Omental fat pad (tissue), 4 donors: ENCODE measurements around the gene COL26A1. TPM values are rescaled to one million over a fixed set of nuclear protein-coding genes. Genes with fewer than 3 reads are reported as not detected.

Experiments used
- ATAC-seq: fragments of 150-250 bp; one replicate; pipeline ENCODE4 v1.9.1; 2016; ENCODE audit warnings: mild to moderate bottlenecking, moderate library complexity; ENCODE audit not compliant: low FRiP score
- DNase-seq: peaks from one replicate; pipeline ENCODE4 v3.0.0-alpha.2; 2019; ENCODE audit warnings: low spot score
- CTCF ChIP-seq, 3 donors: fragments of 450-650 bp; IDR thresholded peaks; one replicate each; pipeline ENCODE4 v1.5.1; 2016 to 2017; ENCODE audit warnings: antibody characterized with exemption in 3 of 3, mild to moderate bottlenecking in 3 of 3, moderate library complexity in 2 of 3
- total RNA-seq, 4 donors: library from RNA; depleted of rRNA; stranded (reverse); fragments of >200 nt; gene quantifications; one replicate each; pipeline ENCODE4 v1.1.0, GENCODE V29; 2016

The COL26A1 gene
- total RNA-seq, 4 donors from 2014 or later = 0.37 TPM; not detected in 3

- ATAC-seq (no peak), DNase-seq (no peak)
- TF ChIP-seq CTCF (IDR thresholded peaks at IDR 0.05) = no peak
Measured at GRCh38 chr7:101553771-101554445, 191.2 kb downstream of the COL26A1 start.

- DNase-seq (no peak), ATAC-seq (no peak)
- TF ChIP-seq CTCF (IDR thresholded peaks at IDR 0.05) = no peak
Measured at GRCh38 chr7:101554584-101555268, 192.1 kb downstream of the COL26A1 start.

- DNase-seq (no peak), ATAC-seq (no peak)
- TF ChIP-seq CTCF (IDR thresholded peaks at IDR 0.05) = no peak
Measured at GRCh38 chr7:101555269-101555920, 192.7 kb downstream of the COL26A1 start.

GRCh38 chr7:101555921-101556275 is 193.2 kb downstream of the COL26A1 start:
- DNase-seq = no peak
- TF ChIP-seq CTCF (IDR thresholded peaks at IDR 0.05) = no peak
- ATAC-seq = no peak

GRCh38 chr7:101556453-101556968 is 193.8 kb downstream of the COL26A1 start:
- ATAC-seq (no peak), DNase-seq (no peak)
- TF ChIP-seq CTCF (IDR thresholded peaks at IDR 0.05) = no peak

GRCh38 chr7:101557421-101557820 is 194.7 kb downstream of the COL26A1 start:
- DNase-seq = no peak
- TF ChIP-seq CTCF (IDR thresholded peaks at IDR 0.05) = no peak
- no peak for ATAC-seq
